ENCODE data around the gene MTCH2. TPM values are rescaled to one million over a fixed set of nuclear protein-coding genes. Genes with fewer than 3 reads are reported as not detected.
A peak's percentile ranks its signal among the peaks of the same experiment; 100 is the strongest.
"Not testable (repeated sequence)": the region's sequence is repeated elsewhere in the genome, so short reads cannot be mapped to it uniquely, and the experiment has no call there.

Gene MTCH2
- total RNA-seq, 1 donor from 2014 or later = 95.4 TPM

DNA sequence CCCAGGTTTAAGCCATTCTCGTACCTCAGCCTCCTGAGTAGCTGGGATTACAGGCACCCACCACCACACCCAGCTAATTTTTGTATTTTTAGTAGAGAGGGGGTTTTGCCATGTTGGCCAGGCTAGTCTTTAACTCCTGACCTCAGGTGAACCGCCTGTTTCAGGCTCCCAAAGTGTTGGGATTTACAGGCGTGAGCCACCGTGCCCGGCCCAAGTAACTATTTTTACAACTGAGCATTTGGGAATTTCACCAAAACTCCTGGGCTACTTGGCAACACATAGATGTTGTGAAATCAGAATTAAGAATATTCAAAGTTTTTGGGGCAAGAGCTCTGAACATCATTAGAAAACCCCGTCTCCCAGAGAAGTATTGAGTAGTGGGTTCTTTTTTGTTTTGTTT is 1.9 kb downstream of the MTCH2 start:
- not testable (repeated sequence) for DNase-seq (ENCODE audit: low spot score in 2 of 2); FAIRE-seq

DNA sequence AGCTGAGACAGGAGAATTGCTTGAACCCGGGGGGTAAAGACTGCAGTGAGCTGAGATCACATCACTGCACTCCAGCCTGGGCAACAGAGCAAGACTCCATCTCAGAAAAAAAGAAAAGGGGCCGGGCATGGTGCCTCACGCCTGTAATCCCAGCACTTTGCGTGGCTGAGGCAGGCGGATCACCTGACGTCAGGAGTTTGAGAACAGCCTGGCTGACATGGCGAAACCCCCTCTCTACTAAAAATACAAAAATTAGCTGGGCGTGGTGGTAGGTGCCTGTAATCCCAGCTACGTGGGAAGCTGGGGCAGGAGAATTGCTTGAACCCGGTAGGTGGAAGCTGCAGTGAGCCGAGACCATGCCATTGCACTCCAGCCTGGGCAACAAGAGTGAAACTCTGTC is 6.0 kb downstream of the MTCH2 start:
- not testable (repeated sequence) for DNase-seq (ENCODE audit: low spot score in 2 of 2)

DNA sequence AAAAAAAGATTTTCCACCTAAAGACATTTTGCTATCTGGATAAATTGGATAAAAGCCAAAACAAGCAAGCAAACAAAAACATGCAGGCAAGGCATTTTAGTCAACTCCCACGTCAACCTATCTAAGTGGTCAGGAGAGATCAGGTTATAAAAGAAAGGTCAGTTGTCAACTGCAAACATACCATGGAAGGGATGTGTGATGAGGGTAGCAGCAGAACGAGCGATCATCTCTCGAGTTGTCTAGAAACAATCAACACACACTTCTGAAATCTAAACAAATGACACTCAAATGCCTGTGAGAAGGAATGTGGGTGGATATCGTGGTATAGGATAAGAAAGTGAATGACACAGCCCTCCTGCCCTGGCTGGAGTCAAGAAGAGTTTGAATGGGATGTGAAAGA is 10.9 kb downstream of the MTCH2 start:
- DNase-seq (ENCODE audit: low spot score in 2 of 2) (no peak), FAIRE-seq (no peak)

More for the DNA sequence above, 6.0 kb downstream of the MTCH2 start:
- not testable (repeated sequence) for FAIRE-seq

DNA sequence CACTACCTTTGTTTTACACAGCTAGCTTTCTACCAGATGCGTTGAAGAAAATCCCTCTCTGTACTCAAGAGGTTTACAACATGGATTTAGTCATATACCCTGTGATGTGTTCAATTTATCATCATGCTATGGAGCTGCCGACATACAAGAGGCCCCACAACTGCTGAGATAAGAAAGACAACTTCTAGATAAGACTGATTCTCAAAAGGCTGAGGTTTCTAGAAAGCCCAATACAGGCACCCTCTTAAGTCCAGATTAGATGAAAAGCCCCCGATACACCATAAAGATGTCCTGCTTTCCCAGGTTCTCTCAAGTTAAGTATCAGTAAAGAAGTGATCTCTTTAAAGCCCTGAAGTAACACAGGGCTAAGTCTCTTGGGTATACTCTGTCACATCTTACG is 14.3 kb downstream of the MTCH2 start:
- no peak for FAIRE-seq
- DNase-seq (ENCODE audit: low spot score in 2 of 2) = no peak

- FAIRE-seq (no peak), DNase-seq (ENCODE audit: low spot score in 2 of 2) (no peak)
These were observed 16.1 kb downstream of the MTCH2 start for GRCh38 chr11:47626234-47626633.

- no peak for FAIRE-seq
- no peak for DNase-seq (ENCODE audit: low spot score in 2 of 2)
These were observed 21.5 kb downstream of the MTCH2 start for GRCh38 chr11:47620836-47621378.

DNA sequence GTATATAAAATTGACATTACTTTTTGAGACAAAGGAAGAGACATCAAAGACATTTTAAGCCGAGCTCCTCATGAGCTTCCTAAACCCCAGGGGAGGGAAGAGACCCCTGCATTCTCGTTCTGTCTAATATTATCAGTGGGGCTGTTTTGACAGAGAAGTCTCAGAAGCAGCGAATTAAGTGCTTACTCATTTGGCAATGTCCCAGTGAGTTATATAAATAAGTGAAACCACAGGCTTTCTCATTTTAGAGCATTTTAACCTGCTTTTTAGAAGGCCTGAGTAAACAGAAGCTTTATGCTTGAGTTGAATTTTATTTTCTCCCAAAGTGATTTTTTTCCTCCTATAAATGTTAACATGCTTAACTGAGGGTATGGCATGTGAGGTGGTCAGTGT is 24.9 kb downstream of the MTCH2 start:
- DNase-seq (ENCODE audit: low spot score in 2 of 2) = no peak

DNA sequence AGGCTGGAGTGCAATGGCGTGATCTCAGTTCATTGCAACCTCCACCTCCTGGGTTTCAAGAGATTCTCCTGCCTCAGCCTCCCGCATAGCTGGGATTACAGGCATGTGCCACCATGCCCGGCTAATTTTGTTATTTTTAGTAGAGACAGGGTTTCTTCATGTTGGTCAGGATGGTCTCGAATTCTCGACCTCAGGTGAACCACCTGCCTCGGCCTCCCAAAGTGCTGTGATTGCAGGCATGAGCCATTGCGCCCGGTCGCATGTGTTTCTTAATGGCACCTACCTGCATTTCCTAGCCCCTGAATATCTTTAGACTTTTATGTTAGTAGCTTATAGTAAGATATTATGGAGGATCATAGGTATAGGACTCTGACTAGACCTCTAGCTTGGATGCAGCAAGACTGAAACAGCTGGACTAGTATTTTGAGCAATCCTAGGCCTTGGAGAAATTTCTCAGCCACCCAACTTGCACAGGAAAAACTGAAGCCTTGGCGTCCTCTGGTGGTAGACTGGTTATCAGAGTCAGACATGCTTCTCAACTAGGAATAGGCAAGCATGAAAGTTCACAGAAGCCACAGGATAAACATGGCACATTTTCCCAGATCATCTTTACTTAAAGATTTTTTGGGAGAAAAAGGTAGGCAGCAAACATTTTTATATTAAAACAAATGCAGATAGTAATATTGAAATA is 25.5 kb downstream of the MTCH2 start:
- FAIRE-seq = no peak
- peak in 1 of 2 donors; percentile 47 for DNase-seq (ENCODE audit: low spot score in 2 of 2)

More for the DNA sequence above, 24.9 kb downstream of the MTCH2 start:
- FAIRE-seq = no peak

- FAIRE-seq (no peak), DNase-seq (ENCODE audit: low spot score in 2 of 2) (no peak)
These were observed 27.1 kb downstream of the MTCH2 start for GRCh38 chr11:47615249-47615648.

GRCh38 chr11:47611348-47611794 is 31.0 kb downstream of the MTCH2 start:
- FAIRE-seq = no peak

GRCh38 chr11:47609675-47610074 is 32.7 kb downstream of the MTCH2 start:
- DNase-seq (ENCODE audit: low spot score in 2 of 2) (no peak), FAIRE-seq (no peak)

More at GRCh38 chr11:47611348-47611794, 31.0 kb downstream of the MTCH2 start:
- peak in 1 of 2 donors; percentile 14 for DNase-seq (ENCODE audit: low spot score in 2 of 2)

- DNase-seq (ENCODE audit: low spot score in 2 of 2) = peak in 1 of 2 donors; percentile 19
- no peak for FAIRE-seq
These were observed 35.0 kb downstream of the MTCH2 start for GRCh38 chr11:47607380-47607779.

DNA sequence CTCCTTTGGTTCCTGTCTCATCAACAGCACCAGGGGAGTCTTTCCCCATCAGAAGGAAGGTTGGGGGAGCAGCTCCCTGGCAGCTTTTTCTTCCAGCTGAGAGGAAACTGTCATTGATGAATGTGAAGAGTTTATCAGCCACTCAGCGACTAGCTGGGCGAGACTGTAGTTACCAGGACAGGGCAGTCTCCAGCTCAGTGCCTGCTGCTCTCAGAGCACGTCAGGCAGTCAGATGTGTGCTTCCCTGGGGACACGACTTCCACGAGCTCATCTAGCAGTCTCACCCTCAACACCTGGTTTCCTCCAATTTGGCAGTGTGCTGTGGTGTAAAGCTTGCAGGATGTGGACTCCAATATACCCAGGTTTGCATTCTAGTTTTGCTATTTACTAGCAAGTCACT is 35.6 kb downstream of the MTCH2 start:
- FAIRE-seq = no peak
- no peak for DNase-seq (ENCODE audit: low spot score in 2 of 2)

DNA sequence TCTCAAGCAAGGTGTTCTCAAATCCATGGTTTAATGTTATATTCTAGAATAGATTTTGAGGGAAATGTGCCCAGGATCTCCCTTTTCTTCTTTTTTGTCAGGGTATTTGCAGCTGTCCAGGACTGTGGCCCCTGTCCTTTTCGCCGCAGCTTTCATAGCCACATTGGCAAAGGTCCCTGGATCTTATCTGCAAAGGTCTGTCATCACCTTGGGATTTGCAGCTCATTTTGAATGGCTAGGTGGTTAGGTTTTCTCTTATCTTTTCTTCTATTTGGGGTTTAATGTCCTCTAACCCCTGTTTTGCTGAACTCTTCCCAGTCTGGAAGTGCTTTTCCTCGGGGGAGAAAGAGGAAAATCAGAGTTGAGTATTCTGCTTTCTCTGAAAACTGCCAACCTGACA is 36.4 kb downstream of the MTCH2 start:
- no peak for DNase-seq (ENCODE audit: low spot score in 2 of 2)
- no peak for FAIRE-seq

- DNase-seq (ENCODE audit: low spot score in 2 of 2) (no peak), FAIRE-seq (no peak)
These were observed 39.1 kb downstream of the MTCH2 start for GRCh38 chr11:47603295-47603694.

GRCh38 chr11:47599902-47600301 is 42.5 kb downstream of the MTCH2 start:
- no peak for DNase-seq (ENCODE audit: low spot score in 2 of 2)
- FAIRE-seq = no peak

DNA sequence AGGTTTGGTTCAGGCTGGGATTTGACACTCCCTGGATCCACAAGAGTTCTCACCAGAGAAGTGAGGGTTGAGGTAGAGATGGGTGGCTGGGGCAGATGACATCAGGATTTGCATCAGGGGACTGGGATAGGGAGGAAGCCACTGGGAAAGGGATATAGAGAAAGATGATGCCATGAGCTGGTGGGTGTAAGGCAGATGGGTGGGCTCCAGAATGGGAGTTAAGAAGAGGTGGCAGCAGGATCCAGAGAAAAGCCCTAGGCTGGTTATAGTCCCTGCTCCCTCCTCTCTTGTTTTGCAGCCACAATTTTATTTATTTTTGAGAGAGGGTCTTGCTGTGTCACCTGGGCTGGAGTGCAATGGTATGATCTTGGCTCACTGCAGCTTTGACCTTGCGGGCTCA is 46.4 kb downstream of the MTCH2 start:
- FAIRE-seq (no peak), DNase-seq (ENCODE audit: low spot score in 2 of 2) (no peak)

DNA sequence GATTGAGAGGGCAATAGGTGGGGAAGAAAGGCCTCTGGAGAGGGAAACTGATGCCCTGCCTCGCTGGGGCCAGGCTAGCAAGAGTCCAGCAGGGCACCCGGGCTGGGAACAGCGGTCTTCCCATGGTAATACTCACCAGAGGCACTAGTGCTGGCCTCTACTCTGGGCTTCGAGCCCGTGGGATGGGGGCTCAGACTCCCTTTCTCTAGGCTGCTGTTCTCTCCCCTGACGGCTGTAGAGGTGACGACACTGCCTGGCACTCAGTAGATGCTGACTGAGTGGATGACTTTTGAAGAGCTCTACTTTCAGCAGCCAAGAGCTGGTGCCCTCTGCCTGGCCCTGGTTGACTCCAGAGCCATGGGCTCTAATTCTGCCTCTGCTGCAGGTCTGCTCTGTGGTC is 47.3 kb downstream of the MTCH2 start:
- no peak for FAIRE-seq
- no peak for DNase-seq (ENCODE audit: low spot score in 2 of 2)

DNA sequence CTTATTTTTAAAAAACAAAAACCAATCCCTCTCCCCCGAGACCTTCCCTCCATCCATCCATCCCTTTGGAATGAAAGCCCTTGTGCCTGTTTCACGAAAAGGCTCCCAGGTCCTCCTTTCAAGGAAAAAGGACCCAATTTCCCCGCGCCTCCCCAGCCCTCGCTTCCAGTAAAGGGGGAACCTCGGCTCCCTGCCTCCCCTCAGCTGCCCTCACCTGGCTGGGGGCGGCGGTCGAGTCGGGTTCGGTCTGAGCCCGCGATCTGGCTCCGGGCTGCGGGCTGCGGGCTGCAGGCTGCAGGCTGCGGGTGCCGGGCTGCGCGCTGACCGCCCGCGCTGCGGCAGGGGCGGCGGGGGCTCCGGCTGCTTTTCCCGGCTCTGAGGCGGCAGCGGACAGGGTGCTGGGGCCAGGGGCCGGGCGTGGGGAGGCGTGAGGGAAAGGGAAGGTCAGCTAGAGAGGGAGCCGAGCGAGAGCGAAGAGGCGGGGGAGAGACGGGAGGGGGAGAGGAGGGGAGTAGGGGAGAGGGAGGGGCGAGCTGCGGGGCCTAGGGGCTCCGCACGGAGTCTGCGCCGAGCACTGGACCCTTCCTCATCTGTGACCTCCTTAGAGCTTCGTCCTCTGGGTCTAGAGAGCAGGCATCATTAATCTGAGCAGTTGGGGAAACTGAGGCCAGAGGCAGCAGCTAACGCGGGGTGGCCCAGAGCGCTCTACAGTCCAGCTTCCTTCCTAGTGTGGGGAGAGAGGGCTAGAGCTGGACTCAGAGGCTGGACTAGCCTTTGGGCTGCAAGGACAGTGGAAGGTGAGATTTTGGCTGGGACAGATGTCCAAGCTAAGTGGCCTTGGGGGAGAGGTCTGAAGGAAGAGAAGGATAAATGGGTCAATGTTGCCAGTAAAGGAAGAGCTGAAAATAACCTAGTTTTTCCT is 48.2 kb downstream of the MTCH2 start, which contains the start of gene C1QTNF4:
Gene C1QTNF4, minus strand, starts transcription at position 478 of the 922 bp plus-strand sequence. CDS start 3,601 bp downstream, outside the sequence.
- FAIRE-seq (no peak), DNase-seq (ENCODE audit: low spot score in 2 of 2) (no peak)

DNA sequence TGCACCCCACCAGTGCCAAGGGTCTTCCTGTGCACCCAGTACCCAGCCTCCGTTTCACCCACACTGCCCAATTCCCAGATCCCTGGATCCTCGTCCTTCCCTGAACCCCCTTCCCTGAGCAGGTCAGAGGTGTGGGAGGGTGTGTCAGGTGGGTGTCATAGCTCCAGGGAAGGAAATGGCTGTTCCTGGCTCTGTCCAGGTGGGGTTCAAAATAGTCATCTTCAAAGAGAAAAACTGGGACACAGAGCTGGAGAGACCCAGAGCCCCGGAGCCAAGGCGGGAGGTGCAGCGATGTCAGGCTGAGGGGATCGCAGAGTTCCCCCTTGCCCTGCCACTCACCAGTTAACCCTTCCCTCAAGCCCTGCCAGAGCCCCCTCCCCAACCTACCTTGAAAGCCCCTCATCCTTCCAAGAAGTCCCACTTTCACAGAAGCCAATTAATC is 48.8 kb downstream of the MTCH2 start:
- DNase-seq (ENCODE audit: low spot score in 2 of 2) (no peak), FAIRE-seq (no peak)

DNA sequence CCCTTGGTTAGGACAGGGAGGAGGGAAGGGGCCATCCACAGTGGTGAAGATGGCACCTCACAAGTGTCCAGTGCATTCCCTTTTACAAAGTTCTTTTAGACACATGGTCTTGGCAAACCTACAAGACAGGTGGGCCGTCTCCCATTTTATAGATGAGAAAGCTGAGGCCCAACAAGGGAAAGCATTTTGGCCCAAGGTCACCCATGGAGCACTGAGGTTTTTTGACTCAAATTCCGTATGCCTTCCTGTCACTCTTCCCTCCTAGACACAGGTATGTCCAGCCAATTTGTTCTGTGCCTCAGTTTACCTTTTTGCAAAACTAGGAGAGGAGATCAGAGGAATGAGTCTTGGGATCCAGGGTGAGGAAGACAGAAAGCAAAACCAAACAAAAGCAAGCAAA is 49.4 kb downstream of the MTCH2 start:
- FAIRE-seq = no peak
- no peak for DNase-seq (ENCODE audit: low spot score in 2 of 2)

Data from frontal cortex (tissue), 4 donors.